Inflammatory macrophage treated with lipopolysaccharide for 4 hours (primary cell): ENCODE measurements around the gene OAF.
"Not testable (repeated sequence)": the region's sequence is repeated elsewhere in the genome, so short reads cannot be mapped to it uniquely, and the experiment has no call there.

Experiments
- DNase-seq: peaks from one replicate; pipeline ENCODE4 v3.0.0-alpha.2; 2020

OAF gene

GRCh38 chr11:120210626-120211521 is at the start of gene OAF:
TSS of gene OAF (plus strand) at chr11:120211032. CDS start at chr11:120211280, 248 bp downstream.
- DNase-seq = peak; percentile 62

GRCh38 chr11:120167659-120168058 is 43.2 kb upstream of the OAF start:
- no peak for DNase-seq

DNA sequence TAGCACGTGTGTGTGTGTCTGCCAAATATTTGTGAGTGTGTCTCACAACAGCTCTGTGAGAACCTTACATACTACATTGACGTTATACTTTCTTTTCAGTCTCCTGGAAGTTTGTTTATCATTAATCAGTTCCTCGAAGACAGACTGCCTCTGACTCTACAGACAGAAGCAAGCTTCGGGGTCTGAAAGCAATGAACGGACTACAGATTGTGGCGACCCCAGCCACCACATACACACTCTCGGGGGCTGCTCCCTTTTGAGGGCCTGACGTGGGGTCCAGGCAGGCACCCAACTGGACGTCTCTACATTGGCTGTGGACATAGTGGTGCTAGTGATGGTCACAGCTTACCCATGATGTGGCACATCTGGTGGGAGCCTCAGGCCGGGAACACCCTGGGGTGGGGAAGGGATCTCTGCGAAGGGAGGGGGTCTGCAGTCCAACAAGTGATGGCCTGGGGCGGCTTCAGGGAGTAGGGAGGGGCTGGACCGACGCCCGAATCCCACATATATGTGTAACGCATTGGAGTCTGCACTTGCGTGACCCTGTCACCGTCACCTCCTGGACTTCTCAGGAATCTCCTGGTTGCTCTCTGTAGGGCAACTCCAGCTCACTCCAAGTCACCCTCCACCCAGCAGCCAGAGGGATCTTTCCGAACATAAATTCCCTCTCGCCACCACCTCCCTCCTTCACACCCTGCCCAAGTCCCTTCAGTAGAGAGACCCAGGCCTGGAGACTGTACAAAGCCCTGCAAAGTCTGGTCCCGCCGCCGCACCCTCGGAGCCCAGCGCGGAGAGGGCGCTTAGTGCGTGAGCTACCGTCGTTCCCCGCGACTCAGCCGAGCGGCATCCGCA is 42.5 kb upstream of the OAF start:
- no peak for DNase-seq

DNA sequence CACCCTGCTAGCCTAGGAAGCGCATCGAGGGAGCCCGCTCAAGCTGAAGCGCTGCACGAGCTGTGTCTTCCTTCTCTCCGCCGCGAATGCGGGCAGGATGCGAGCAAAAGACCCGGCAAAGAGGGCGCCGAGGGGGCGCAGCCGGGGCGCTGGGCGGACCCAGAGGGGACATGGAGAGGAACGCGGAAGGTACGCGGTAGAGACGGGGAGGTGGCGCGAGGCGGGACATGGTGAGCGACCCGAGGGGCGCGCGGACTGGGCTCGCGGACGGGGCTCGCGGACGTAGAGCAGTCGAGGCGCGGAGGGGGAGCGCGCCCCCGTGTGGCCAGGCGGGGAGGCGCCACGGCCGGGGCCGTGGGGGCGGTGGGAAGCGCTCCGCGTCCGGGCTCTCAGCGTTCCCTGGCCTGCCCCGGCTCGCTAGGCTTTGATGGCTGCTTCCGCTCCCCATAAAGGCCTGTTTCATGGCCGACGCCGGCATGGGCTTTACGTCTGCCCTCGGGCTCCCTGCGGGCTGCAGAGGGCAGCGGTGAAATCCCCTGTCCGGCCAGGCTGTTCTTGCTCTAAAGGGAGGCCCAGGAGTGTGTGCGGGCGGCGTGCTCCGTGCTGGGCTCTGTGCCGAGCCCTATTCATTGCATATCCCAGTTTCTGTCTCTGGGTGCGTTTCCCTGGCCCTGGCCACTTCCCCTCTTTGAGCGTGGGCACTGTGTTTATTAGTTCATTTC is 41.7 kb upstream of the OAF start:
- DNase-seq = peak; percentile 86

DNA sequence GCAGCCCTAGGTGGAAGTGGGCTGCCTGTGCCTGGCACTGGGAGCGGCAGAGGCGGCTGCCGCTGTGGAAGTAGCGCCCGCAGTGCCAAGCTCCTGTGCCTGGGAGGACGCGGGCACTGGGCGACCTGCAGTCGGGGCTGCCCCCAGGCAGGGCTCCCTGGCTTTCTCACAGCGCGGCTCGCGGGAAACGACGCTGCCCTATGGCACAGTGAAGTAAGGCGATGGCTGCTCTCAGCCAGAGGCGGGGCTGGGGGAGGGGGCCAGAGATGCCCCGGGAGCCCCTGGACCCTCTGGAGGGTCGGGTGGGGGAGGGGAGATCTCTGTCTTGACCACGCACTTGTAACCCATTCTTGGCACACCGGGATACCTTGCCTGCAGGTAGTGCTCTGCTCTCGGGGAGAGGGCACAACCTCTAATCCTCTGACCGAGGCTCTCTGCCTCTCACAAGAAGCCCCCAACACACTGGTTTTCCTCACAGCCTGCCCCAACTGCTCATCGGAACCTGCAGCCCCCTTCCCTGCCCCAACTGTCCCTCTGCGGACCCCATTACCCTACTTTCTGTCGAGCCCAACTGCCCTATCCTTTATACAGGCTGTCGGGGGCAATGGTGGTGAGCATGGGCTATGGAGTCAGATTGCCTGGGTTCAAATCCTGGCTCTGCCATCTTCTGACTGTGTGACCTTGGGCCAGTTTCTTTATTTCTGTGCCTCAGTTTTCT is 40.7 kb upstream of the OAF start:
- no peak for DNase-seq

- no peak for DNase-seq
These were observed 40.0 kb upstream of the OAF start for GRCh38 chr11:120170741-120171261.

DNA sequence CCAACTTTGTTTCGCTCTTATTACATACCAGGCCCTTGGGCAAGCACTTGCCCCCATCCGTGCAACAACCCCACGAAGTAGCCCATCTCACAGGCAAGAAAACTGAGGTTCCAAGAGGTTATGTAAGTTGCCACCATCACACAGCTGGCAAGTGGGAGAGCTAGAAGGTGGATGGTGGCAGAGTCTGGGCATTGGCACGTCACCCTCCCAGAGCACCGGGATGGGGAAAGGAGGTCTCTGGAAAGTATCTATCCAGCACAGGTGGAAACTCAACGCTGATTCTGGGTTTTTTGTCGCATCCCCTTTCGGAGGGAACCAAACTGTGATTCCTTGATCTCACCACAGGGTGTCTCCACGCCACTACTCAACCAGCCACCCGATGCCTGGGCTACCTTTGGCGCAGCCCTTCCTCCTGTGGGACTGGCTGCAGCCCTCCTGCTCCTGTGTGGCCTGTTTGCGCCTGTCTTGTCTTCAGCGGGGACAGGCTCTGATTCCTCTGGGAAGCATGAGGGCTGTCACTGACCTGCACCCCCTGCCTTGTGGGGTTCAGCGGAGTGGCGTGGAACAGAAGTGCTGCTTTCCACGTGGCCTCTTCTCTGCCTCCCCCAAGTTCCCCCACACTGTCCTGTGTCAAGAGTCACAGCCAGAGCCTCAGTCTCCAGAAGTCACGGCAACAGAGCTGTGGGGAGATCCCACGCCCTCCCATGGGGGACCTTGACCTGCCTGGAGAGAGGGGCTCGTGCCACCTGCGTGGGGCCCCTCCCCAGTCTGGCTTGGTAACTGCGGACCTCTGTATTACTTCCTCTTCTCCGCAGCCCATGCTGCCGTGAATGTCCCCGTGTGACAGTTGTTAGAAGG is 38.5 kb upstream of the OAF start:
- peak; percentile 67 for DNase-seq

- no peak for DNase-seq
These were observed 37.7 kb upstream of the OAF start for GRCh38 chr11:120173019-120173705.

DNA sequence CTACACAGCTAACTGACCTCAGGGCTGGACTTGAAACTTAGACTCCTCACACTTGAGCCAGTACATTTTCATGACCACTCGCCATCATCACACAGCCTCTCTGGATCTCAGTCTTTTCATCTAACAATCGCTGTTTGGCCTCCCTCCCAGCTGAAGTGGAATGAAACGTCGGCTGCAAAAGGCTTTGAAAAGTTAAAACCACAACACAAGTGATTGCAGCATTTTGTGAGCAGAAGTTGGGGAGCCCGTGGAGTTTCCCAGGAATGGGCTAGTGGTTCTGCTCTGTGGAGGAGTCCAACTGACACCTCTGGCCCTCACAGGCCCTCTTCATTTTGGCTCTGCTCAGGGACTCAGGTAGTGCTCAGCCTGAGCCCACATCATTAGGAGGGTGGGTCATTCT is 37.0 kb upstream of the OAF start:
- DNase-seq = peak; percentile 20

GRCh38 chr11:120174866-120175265 is 36.0 kb upstream of the OAF start:
- no peak for DNase-seq

GRCh38 chr11:120178561-120179056 is 32.2 kb upstream of the OAF start:
- DNase-seq = no peak

- no peak for DNase-seq
These were observed 31.7 kb upstream of the OAF start for GRCh38 chr11:120179057-120179672.

DNA sequence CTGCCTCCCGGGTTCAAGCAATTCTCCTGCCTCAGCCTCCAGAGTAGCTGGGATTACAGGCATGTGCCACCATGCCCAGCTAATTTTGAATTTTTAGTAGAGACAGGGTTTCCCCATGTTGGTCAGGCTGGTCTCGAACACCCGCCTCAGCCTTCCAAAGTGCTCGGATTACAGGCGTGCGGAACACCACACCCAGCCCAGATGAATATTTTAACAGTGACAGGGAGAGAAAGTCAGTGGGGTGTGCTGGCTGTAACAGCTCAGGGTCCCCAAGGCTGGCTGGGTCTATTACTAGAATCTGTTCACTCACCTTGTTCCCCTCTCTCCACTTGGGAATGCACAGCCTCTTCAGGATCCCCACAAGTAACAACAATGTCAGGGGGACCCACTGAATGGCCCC is 30.8 kb upstream of the OAF start:
- DNase-seq = not testable (repeated sequence)

GRCh38 chr11:120180551-120181232 is 30.1 kb upstream of the OAF start:
- peak; percentile 13 for DNase-seq

- DNase-seq = no peak
These were observed 29.4 kb upstream of the OAF start for GRCh38 chr11:120181376-120181975.

GRCh38 chr11:120182372-120182771 is 28.5 kb upstream of the OAF start:
- DNase-seq = no peak

DNA sequence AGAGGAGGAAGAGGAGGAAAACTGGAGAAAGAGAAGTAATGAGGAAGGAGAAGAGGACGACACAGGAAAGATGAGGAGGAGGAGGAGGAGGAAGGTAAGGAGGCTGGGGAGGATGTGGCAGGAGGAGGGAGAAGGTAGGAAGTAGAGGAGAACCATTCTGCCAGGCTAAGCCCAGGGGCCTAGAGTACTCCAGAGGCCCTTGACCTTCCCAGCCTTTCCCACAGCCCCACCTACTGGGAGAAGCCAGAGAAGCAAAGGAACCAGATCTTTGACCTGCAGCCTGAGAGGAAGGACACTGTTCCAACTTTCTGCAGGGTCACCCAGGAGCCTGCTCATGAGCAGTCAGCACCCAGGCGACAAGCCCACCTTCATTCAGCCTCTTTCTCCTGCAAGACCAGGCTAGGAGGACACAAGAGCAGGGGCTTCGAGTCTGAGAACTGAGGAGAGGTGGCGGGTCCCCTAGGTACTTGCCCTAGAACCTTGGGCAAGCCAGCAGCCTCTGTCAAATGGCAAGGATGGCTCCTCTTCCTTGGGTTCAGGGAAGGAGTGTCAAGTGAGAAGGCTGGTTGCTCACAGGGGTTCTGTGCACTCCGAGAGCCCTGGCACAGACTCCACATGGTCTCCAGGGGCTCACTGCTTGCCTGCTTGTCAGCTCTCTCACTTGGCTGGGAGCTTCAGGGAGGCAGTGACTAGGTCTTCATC is 27.9 kb upstream of the OAF start:
- DNase-seq = peak; percentile 36

DNA sequence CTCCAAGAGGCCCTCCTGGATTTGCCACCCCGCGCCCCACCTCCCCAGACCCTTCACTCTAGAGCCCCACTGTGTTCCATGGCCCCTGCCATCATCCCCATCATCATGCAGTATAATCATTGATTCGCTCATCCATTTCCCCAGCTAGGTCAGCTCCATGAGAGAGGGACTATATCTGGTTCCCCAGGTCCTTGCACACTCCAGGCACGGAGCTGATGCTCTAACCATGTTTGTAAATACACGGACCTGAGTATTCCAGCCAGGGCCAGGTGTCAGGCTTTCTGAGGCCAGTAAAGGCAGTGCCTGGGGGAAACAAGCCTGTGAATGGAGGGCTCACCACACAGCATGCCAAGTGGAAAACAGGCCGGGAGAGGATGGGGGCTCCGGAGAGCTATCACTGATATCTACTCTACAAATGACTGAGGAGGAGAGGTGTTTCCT is 27.1 kb upstream of the OAF start:
- DNase-seq = no peak
